ENCODE data around the gene ARHGAP10.

The ARHGAP10 gene

GRCh38 chr4:147826288-147826646 lies 94.4 kb downstream of the ARHGAP10 start:
- ChIA-PET POLR2A (no interaction called here), CTCF (interaction anchor here (1.6 to 1.8 kb wide), 2 partner anchors 31 to 40 kb away, joined by 3 to 7 read pairs; no protein-coding TSS in a partner anchor)
- DNase-seq (ENCODE audit: extremely low spot score) = no peak
- TF ChIP-seq, protein P1, sequence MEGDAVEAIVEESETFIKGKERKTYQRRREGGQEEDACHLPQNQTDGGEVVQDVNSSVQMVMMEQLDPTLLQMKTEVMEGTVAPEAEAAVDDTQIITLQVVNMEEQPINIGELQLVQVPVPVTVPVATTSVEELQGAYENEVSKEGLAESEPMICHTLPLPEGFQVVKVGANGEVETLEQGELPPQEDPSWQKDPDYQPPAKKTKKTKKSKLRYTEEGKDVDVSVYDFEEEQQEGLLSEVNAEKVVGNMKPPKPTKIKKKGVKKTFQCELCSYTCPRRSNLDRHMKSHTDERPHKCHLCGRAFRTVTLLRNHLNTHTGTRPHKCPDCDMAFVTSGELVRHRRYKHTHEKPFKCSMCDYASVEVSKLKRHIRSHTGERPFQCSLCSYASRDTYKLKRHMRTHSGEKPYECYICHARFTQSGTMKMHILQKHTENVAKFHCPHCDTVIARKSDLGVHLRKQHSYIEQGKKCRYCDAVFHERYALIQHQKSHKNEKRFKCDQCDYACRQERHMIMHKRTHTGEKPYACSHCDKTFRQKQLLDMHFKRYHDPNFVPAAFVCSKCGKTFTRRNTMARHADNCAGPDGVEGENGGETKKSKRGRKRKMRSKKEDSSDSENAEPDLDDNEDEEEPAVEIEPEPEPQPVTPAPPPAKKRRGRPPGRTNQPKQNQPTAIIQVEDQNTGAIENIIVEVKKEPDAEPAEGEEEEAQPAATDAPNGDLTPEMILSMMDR (IDR thresholded peaks at IDR 0.05; ENCODE audit: control extremely low read depth, extremely low read depth, low read depth, missing control alignments) = no peak

DNA sequence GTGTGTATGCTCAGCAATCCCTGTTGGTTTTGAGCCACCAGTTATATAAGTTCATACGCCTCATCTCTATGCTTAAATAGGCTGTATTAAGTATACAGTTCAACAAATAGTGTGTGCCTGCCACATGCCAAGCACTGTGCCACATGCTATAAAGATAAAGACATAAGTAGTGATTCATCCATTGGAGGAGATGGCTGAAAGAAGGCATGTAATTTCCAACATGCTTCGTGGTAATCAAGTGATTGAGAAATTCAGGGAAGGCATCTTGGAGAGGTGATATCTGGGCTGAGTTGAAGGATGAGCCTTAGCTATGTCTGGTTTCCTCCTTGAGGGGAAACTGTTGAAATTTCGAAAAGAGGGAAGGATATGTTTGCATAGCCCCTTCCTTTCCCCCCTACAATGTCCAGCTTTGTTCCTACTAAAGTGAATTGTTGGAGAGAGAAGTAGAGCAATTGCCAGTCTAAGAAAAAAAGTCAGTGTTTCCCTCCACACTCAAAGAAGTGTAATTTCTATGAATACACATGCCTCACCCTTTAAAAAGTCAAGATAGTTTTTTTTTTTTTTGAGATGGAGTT lies 96.5 kb downstream of the ARHGAP10 start:
- ChIA-PET CTCF (interaction anchor here (2.1 to 4.3 kb wide), 2 partner anchors 13 to 14 kb away, joined by 6 to 15 read pairs; no protein-coding TSS in a partner anchor), POLR2A (no interaction called here)
- no peak for DNase-seq (ENCODE audit: extremely low spot score)
- TF ChIP-seq, protein P1 (IDR thresholded peaks at IDR 0.05; ENCODE audit: control extremely low read depth, extremely low read depth, low read depth, missing control alignments) = no peak

DNA sequence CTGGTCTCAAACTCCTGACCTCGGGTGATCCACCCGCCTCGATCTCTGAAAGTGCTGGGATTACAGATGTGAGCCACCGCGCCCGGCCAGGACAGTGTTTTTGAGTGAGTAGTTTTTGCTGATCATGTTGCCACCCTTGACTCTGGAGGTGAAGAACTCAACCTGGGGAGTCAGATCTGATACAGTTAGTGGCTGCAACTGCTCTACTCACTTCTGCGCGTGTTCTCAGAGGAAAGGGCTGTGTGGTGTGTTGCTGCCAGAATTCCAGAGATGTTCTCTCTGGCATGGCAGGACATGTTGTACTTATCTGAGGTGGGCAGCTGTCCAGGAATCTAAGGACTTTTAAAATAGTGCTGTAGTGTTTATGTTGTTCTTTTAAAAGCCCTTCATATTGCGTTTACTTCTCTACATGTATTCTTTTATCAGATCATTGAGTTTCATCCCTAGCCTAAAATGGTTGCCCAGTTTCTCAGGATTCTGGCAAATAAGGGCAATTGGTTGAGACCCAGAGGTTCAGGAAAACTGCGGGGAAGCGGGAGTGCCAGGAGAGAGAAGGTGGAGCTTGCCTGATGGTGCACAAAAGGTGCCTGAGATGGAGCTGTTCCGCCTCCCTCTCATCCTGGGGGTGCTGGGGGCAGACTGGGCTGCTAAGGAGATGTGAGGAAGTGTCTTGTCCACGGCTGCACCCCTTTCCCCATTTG lies 97.7 kb downstream of the ARHGAP10 start:
- CTCF ChIA-PET = interaction anchor here (1.1 to 4.3 kb wide), 4 partner anchors 13 to 65 kb away, joined by 3 to 15 read pairs (median 8); no protein-coding TSS in a partner anchor
- TF ChIP-seq, protein P1 (IDR thresholded peaks at IDR 0.05; ENCODE audit: control extremely low read depth, extremely low read depth, low read depth, missing control alignments) = no peak
- POLR2A ChIA-PET = interaction anchor here (0.8 kb wide), 1 partner anchor 13 kb away, joined by 3 read pairs; no protein-coding TSS in a partner anchor
- DNase-seq (ENCODE audit: extremely low spot score) = no peak

DNA sequence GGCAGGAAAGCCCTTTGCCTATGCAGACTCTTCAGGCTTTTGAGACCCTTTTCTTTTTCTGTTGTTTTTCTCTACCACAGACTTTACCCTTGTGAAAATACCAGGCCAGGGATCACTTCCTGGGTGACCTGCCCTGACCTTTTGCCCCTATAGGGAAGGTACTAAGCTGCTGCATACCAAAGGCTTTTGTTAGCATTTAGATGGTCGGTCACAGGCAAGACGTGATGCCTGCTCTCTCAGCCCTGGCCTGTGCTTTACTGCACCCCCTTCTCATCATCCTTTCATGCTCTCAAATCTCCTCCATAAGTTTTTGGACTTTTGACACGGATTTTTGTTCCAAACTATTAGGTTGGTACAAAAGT lies 98.2 kb downstream of the ARHGAP10 start:
- no peak for DNase-seq (ENCODE audit: extremely low spot score)
- TF ChIP-seq, protein P1 (IDR thresholded peaks at IDR 0.05; ENCODE audit: control extremely low read depth, extremely low read depth, low read depth, missing control alignments) = no peak
- CTCF ChIA-PET = interaction anchor here (1.1 to 4.3 kb wide), 4 partner anchors 12 to 66 kb away, joined by 3 to 15 read pairs (median 8); no protein-coding TSS in a partner anchor
- POLR2A ChIA-PET = interaction anchor here (0.8 kb wide), 1 partner anchor 13 kb away, joined by 3 read pairs; no protein-coding TSS in a partner anchor

DNA sequence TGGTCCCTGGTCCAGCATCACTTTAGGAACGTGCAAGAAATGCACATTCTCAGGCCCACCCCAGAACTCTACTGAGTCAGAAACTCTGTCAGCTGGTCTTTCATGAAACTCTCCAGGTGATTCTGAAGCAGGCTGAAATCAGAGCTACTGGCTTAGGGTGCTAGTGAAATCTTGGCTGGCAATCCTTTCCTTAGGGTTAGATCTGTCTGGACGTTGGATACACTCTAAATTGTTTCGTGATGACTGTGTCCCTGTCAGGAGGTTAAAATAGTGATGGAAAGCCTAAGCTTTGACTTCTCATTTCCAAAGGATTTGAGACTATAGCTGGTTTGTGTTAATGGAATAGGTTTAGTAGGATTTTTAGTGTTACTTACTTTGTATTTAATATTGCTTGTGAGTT lies 99.1 kb downstream of the ARHGAP10 start:
- TF ChIP-seq, protein P1 (IDR thresholded peaks at IDR 0.05; ENCODE audit: control extremely low read depth, extremely low read depth, low read depth, missing control alignments) = no peak
- no peak for DNase-seq (ENCODE audit: extremely low spot score)
- POLR2A ChIA-PET = no interaction called here
- CTCF ChIA-PET = interaction anchor here (0.9 to 4.3 kb wide), 4 partner anchors 12 to 36 kb away, joined by 3 to 15 read pairs (median 6); no protein-coding TSS in a partner anchor

- DNase-seq (ENCODE audit: extremely low spot score) = no peak
- ChIA-PET CTCF (interaction anchor here (0.9 to 4.3 kb wide), 5 partner anchors 11 to 35 kb away, joined by 3 to 15 read pairs (median 5); no protein-coding TSS in a partner anchor), POLR2A (no interaction called here)
- TF ChIP-seq, protein P1 (IDR thresholded peaks at IDR 0.05; ENCODE audit: control extremely low read depth, extremely low read depth, low read depth, missing control alignments) = no peak
Observed at GRCh38 chr4:147831551-147832171, 99.8 kb downstream of the ARHGAP10 start.

Measured in GM10248 (cell line).